Mucosa of descending colon (tissue), 3 donors: Measurements from ENCODE around the gene EID1. TPM values are rescaled to one million over a fixed set of nuclear protein-coding genes. Genes with fewer than 3 reads are reported as not detected.

ENCODE experiments used
- ATAC-seq: fragments of 200-7000 bp; cut with Tn5 transposase; one replicate; pipeline ENCODE4 v1.9.1; 2020; ENCODE audit warnings: mild to moderate bottlenecking, moderate library complexity
- DNase-seq, 3 donors: peaks; one replicate each; pipeline ENCODE4 v3.0.0-alpha.2; 2020
- H3K36me3 ChIP-seq: fragments of 200-600 bp; one replicate; pipeline ENCODE4 v1.8.0; 2021; ENCODE audit warnings: low read depth, mild to moderate bottlenecking
- H3K4me1 ChIP-seq: fragments of 200-600 bp; one replicate; pipeline ENCODE4 v1.8.0; 2021; ENCODE audit warnings: low read depth, mild to moderate bottlenecking
- H3K4me3 ChIP-seq: fragments of 200-600 bp; one replicate; pipeline ENCODE4 v1.8.0; 2021; ENCODE audit warnings: mild to moderate bottlenecking
- H3K9me3 ChIP-seq: fragments of 200-600 bp; one replicate; pipeline ENCODE4 v1.8.0; 2021; ENCODE audit warnings: mild to moderate bottlenecking
- CTCF ChIP-seq: fragments of 200-600 bp; IDR thresholded peaks from one replicate; pipeline ENCODE4 v1.8.0; 2022; ENCODE audit warnings: antibody characterized with exemption, mild to moderate bottlenecking
- intact Hi-C, 2 donors: fragments of 100-400 bp; cut with DNase I in 1 of 2; cut with micrococcal nuclease in 1 of 2; formaldehyde crosslinking; loops; one replicate each; pipeline versions ENCODE4 v1.11.0 to v1.11.1; 2022; cut with DNase I, micrococcal nuclease
- total RNA-seq, 3 donors: library from RNA; stranded (reverse); fragmentation: NEBNext Ultra II Directional in 2 of 3; extraction: Animal tissue kit (Norgen Biotek cat#: 25700) in 2 of 3; gene quantifications; one replicate each; pipeline versions ENCODE4 v1.2.1 to v1.2.4, GENCODE V29; 2021 to 2023
- donor health status: DM: no; HTN: no; CAD: no; lungs with moderate emphysema.
- donor health status: DM: no; HTN: no; CAD: no.
- donor health status: DM: no; HTN: yes; CAD: no.

Gene EID1
- total RNA-seq, 3 donors from 2014 or later, result 44.7 to 128 (median 53.8) TPM

- ATAC-seq (no peak), DNase-seq (no peak)
- H3K4me3 ChIP-seq, result no peak overlapping the region
- intact Hi-C loops, result no loop called here
- H3K9me3 ChIP-seq, result no peaks in the 10 kb centered on the region
- no peaks in the 10 kb centered on the region for H3K36me3 ChIP-seq
- no peaks in the 10 kb centered on the region for H3K4me1 ChIP-seq
- TF ChIP-seq CTCF, result no peak
These were observed 12.5 kb downstream of the EID1 start for GRCh38 chr15:48890375-48890972.

GRCh38 chr15:48891232-48891765 lies 13.4 kb downstream of the EID1 start:
- Histone ChIP-seq H3K4me1 (no peaks in the 10 kb centered on the region), H3K9me3 (no peaks in the 10 kb centered on the region), H3K36me3 (no peaks in the 10 kb centered on the region), H3K4me3 (no peak overlapping the region)
- intact Hi-C loops, result no loop called here
- no peak for TF ChIP-seq CTCF
- DNase-seq (no peak), ATAC-seq (no peak)

GRCh38 chr15:48893311-48893710 lies 15.4 kb downstream of the EID1 start:
- Histone ChIP-seq H3K36me3 (no peaks in the 10 kb centered on the region), H3K9me3 (no peaks in the 10 kb centered on the region), H3K4me1 (no peaks in the 10 kb centered on the region), H3K4me3 (no peak overlapping the region)
- ATAC-seq, result no peak
- intact Hi-C loops, result no loop called here
- TF ChIP-seq CTCF, result no peak
- no peak for DNase-seq

DNA sequence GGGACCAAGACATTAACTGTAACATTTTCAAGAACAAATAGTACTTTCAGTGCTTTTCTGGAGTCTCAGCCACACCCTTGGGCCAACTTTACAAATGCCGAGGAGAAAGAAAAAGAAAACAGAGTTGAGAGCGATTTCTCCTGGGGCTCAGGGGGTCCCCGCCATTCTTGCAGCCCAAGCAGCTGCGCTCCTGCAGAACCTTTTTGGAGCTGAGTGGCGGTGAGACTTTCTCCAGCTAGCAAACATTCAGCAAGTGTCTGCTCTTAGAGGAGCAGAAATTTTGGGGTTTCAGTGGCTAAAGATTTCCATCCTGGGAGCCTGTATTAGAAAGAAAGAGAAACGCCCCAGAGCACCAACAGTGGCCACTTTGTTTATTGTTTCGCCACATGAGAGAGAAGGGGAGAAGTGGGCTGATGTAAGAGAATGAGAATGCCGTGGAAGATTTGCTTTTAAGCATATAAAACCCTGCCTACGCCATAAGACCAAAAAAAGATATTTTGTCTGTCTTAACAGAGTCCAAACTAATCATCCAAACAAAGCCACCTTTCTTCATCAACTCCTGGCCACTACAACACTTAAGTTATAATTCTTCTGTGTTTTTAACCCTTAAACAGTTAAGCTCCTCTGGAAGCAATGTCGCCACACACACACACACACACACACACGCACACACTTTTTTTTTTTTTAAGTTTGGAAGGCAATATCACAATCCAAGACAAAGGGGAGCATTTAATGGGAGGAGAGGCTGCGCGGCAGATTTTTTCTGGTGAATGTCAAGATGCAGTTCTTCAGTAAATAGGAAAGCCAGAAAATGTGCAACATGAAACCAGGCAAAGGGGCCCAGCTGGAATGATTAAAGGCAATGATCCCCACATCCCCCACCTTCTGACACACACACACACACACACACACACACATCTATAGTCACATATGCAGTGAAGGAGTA lies 19.2 kb downstream of the EID1 start:
- ATAC-seq (no peak), DNase-seq (no peak)
- Histone ChIP-seq H3K9me3 (no peaks in the 10 kb centered on the region), H3K4me1 (no peaks in the 10 kb centered on the region), H3K36me3 (no peaks in the 10 kb centered on the region), H3K4me3 (no peak overlapping the region)
- intact Hi-C loops, result no loop called here
- TF ChIP-seq CTCF, result no peak

- intact Hi-C loops, result no loop called here
- no peaks in the 10 kb centered on the region for H3K36me3 ChIP-seq
- H3K4me1 ChIP-seq, result no peaks in the 10 kb centered on the region
- TF ChIP-seq CTCF, result no peak
- ATAC-seq, result no peak
- no peaks in the 10 kb centered on the region for H3K9me3 ChIP-seq
- H3K4me3 ChIP-seq, result no peak overlapping the region
- DNase-seq, result no peak
These were observed 20.1 kb downstream of the EID1 start for GRCh38 chr15:48898032-48898431.
